Diencephalon (tissue), 1 donor: ENCODE measurements around the gene KRTDAP. TPM values are rescaled to one million over a fixed set of nuclear protein-coding genes. Genes with fewer than 3 reads are reported as not detected.

Experiments used
- total RNA-seq: library from RNA; depleted of rRNA; stranded (reverse); fragments of >200 nt; gene quantifications from one replicate; pipeline ENCODE4 v1.2.3, GENCODE V29; 2014

The KRTDAP gene
- total RNA-seq: not detected

GRCh38 chr19:35490364-35490763 lies at the start of gene KRTDAP:
KRTDAP (minus strand) TSS chr19:35490464; CDS start chr19:35490442, 22 bp downstream.

GRCh38 chr19:35533201-35533821 lies 43.0 kb upstream of the KRTDAP start, which contains the start of gene GAPDHS:
GAPDHS (plus strand) TSS chr19:35533456; CDS start chr19:35533528, 72 bp downstream.

GRCh38 chr19:35528218-35529038 lies 38.2 kb upstream of the KRTDAP start, which contains the start of gene SBSN:
SBSN (minus strand) TSS chr19:35528311; CDS start chr19:35528281, 30 bp downstream.

GRCh38 chr19:35513628-35514281 lies 23.5 kb upstream of the KRTDAP start, which contains the start of gene DMKN:
DMKN (minus strand) TSS chr19:35513649; CDS start chr19:35513475, 174 bp downstream.

GRCh38 chr19:35447606-35448469 lies 42.4 kb downstream of the KRTDAP start, which contains the start of gene FFAR2:
FFAR2 (plus strand) TSS chr19:35448257; CDS start chr19:35449715, 1,458 bp downstream.

Other genes with a start within 250 kb of the KRTDAP start
- 2.5 TPM for gene LSR, start 241.5 kb downstream of the KRTDAP start, total RNA-seq
- gene USF2, start 221.5 kb downstream of the KRTDAP start, total RNA-seq: 44.5 TPM
- gene HAMP, start 207.9 kb downstream of the KRTDAP start, total RNA-seq: not detected
- 1.2 TPM for gene MAG, start 198.3 kb downstream of the KRTDAP start, total RNA-seq
- 0.46 TPM for gene CD22, start 161.3 kb downstream of the KRTDAP start, total RNA-seq
- gene FFAR1, start 142.6 kb downstream of the KRTDAP start, total RNA-seq: not detected
- gene FFAR3, start 132.0 kb downstream of the KRTDAP start, total RNA-seq: 0.23 TPM
- gene GPR42, start 119.4 kb downstream of the KRTDAP start, total RNA-seq: not detected
- gene FFAR2, start 42.2 kb downstream of the KRTDAP start, total RNA-seq: 0.23 TPM
- gene DMKN, start 23.2 kb upstream of the KRTDAP start, total RNA-seq: 15.5 TPM
- not detected for gene SBSN, start 37.8 kb upstream of the KRTDAP start, total RNA-seq
- not detected for gene GAPDHS, start 43.0 kb upstream of the KRTDAP start, total RNA-seq
- 61.1 TPM for gene TMEM147, start 55.2 kb upstream of the KRTDAP start, total RNA-seq
- gene ATP4A, start 73.2 kb upstream of the KRTDAP start, total RNA-seq: not detected
- not detected for gene PMIS2, start 95.7 kb upstream of the KRTDAP start, total RNA-seq
- 6.0 TPM for gene HAUS5, start 122.3 kb upstream of the KRTDAP start, total RNA-seq
- gene RBM42, start 138.6 kb upstream of the KRTDAP start, total RNA-seq: 18.2 TPM
- gene ETV2, start 151.3 kb upstream of the KRTDAP start, total RNA-seq: 0.46 TPM
- 199 TPM for gene COX6B1, start 157.9 kb upstream of the KRTDAP start, total RNA-seq
- not detected for gene UPK1A, start 176.1 kb upstream of the KRTDAP start, total RNA-seq
- gene ZBTB32, start 214.1 kb upstream of the KRTDAP start, total RNA-seq: not detected
- 6.2 TPM for gene KMT2B, start 227.5 kb upstream of the KRTDAP start, total RNA-seq